WTC11 (cell line): ENCODE results near the gene TSGA10. TPM values are rescaled to one million over a fixed set of nuclear protein-coding genes. Genes with fewer than 3 reads are reported as not detected.

Source experiments
- ARID4B ChIP-seq: sonication (generic); formaldehyde crosslinking; IDR thresholded peaks from 2 replicates; pipeline ENCODE4 v1.8.0; 2023; ENCODE audit warnings: missing genetic modification reagents, mild to moderate bottlenecking, borderline replicate concordance
- CREB1 ChIP-seq: sonication (generic); formaldehyde crosslinking; IDR thresholded peaks from 2 replicates; pipeline ENCODE4 v1.8.0; 2023; ENCODE audit warnings: mild to moderate bottlenecking, missing genetic modification reagents
- E2F5 ChIP-seq: sonication (generic); formaldehyde crosslinking; IDR thresholded peaks from 2 replicates; pipeline ENCODE4 v1.8.1; 2022; ENCODE audit warnings: mild to moderate bottlenecking, moderate library complexity, missing genetic modification reagents
- ESRRA ChIP-seq: sonication (generic); formaldehyde crosslinking; IDR thresholded peaks from 2 replicates; pipeline ENCODE4 v1.8.1; 2022; ENCODE audit warnings: mild to moderate bottlenecking, missing genetic modification reagents, borderline replicate concordance
- GABPB1 ChIP-seq: sonication (generic); formaldehyde crosslinking; IDR thresholded peaks from 2 replicates; pipeline ENCODE4 v1.8.1; 2023; ENCODE audit warnings: mild to moderate bottlenecking, missing genetic modification reagents
- HMGXB4 ChIP-seq: sonication (generic); formaldehyde crosslinking; IDR thresholded peaks from 2 replicates; pipeline ENCODE4 v1.8.1; 2023; ENCODE audit warnings: mild to moderate bottlenecking, moderate library complexity, missing genetic modification reagents
- MLX ChIP-seq: sonication (generic); formaldehyde crosslinking; IDR thresholded peaks from 2 replicates; pipeline ENCODE4 v1.8.1; 2023; ENCODE audit warnings: mild to moderate bottlenecking, missing genetic modification reagents, moderate library complexity
- PRDM15 ChIP-seq: sonication (generic); formaldehyde crosslinking; IDR thresholded peaks from 2 replicates; pipeline ENCODE4 v1.8.0; 2022; ENCODE audit warnings: missing genetic modification reagents
- PREB ChIP-seq: sonication (generic); formaldehyde crosslinking; IDR thresholded peaks from 2 replicates; pipeline ENCODE4 v1.8.1; 2022; ENCODE audit warnings: mild to moderate bottlenecking, missing genetic modification reagents, moderate library complexity, borderline replicate concordance
- SMAD3 ChIP-seq: sonication (generic); formaldehyde crosslinking; IDR thresholded peaks from 2 replicates; pipeline ENCODE4 v1.8.0; 2022; ENCODE audit warnings: missing genetic modification reagents, mild to moderate bottlenecking, borderline replicate concordance
- STAT6 ChIP-seq: sonication (generic); formaldehyde crosslinking; conservative IDR thresholded peaks from 2 replicates; pipeline ENCODE4 v1.8.1; 2023; ENCODE audit warnings: mild to moderate bottlenecking, low read depth, missing genetic modification reagents, moderate library complexity
- TP53 ChIP-seq: sonication (generic); formaldehyde crosslinking; IDR thresholded peaks from 2 replicates; pipeline ENCODE4 v1.8.1; 2023; ENCODE audit warnings: mild to moderate bottlenecking, missing genetic modification reagents
- USF2 ChIP-seq: sonication (generic); formaldehyde crosslinking; IDR thresholded peaks from 2 replicates; pipeline ENCODE4 v1.8.1; 2023; ENCODE audit warnings: mild to moderate bottlenecking, missing genetic modification reagents, moderate library complexity
- ZBTB21 ChIP-seq: sonication (generic); formaldehyde crosslinking; IDR thresholded peaks from 2 replicates; pipeline ENCODE4 v1.8.1; 2023; ENCODE audit warnings: mild to moderate bottlenecking, missing genetic modification reagents, borderline replicate concordance
- ZBTB43 ChIP-seq: sonication (generic); formaldehyde crosslinking; IDR thresholded peaks from 2 replicates; pipeline ENCODE4 v1.8.1; 2023; ENCODE audit warnings: mild to moderate bottlenecking, missing genetic modification reagents
- ZNF232 ChIP-seq: sonication (generic); formaldehyde crosslinking; IDR thresholded peaks from 2 replicates; pipeline ENCODE4 v1.8.0; 2022; ENCODE audit warnings: mild to moderate bottlenecking, missing genetic modification reagents
- ZNF263 ChIP-seq: sonication (generic); formaldehyde crosslinking; IDR thresholded peaks from 2 replicates; pipeline ENCODE4 v1.8.1; 2022; ENCODE audit warnings: low read depth, mild to moderate bottlenecking, moderate library complexity, missing genetic modification reagents
- total RNA-seq: library from RNA; stranded (reverse); gene quantifications from 3 replicates; pipeline ENCODE4 v1.2.3, GENCODE V29; 2021

TSGA10 gene
- total RNA-seq, 1 experiment from 2014 or later, result 9.1 TPM

GRCh38 chr2:99141110-99142108 is 13.3 kb downstream of the TSGA10 start, which contains the start of gene C2orf15 (continued):
- TF ChIP-seq ARID4B (CRISPR knock-in tag) (peak; percentile 20; the same call in 1 of the 2 replicates), ZNF232 (CRISPR knock-in tag) (0 out of 2 replicates have a peak, but pooled peaks have one; percentile 27), ZNF263 (CRISPR knock-in tag) (no peak), ZBTB21 (CRISPR knock-in tag) (peak; percentile 57; the same call in 1 of the 2 replicates), USF2 (CRISPR knock-in tag) (peak; percentile 20), TP53 (peak; percentile 13; the same call in 1 of the 2 replicates), HMGXB4 (CRISPR knock-in tag) (0 out of 2 replicates have a peak, but pooled peaks have one; percentile 1), PRDM15 (CRISPR knock-in tag) (no peak), CREB1 (CRISPR knock-in tag) (no peak), STAT6 (CRISPR knock-in tag) (0 out of 2 replicates have a peak, but pooled peaks have one; percentile 55), E2F5 (CRISPR knock-in tag) (peak; percentile 89), SMAD3 (CRISPR knock-in tag) (peak; percentile 29; the same call in 1 of the 2 replicates), MLX (no peak), GABPB1 (peak; percentile 32), ESRRA (peak; percentile 69), ZBTB43 (CRISPR knock-in tag) (0 out of 2 replicates have a peak, but pooled peaks have one; percentile 13), PREB (peak; percentile 33; the same call in 1 of the 2 replicates)
